DMS114 treated with DMSO at 0.1 percent for 48 hours (cell line): Measurements from ENCODE around the gene SUN3.
"Not testable (repeated sequence)": the region's sequence is repeated elsewhere in the genome, so short reads cannot be mapped to it uniquely, and the experiment has no call there.

Experiments
- DNase-seq: peaks from one replicate; lab custom pipeline; 2025; ENCODE audit not compliant: unreplicated experiment; lab: John Stamatoyannopoulos, UW

SUN3 gene

DNA sequence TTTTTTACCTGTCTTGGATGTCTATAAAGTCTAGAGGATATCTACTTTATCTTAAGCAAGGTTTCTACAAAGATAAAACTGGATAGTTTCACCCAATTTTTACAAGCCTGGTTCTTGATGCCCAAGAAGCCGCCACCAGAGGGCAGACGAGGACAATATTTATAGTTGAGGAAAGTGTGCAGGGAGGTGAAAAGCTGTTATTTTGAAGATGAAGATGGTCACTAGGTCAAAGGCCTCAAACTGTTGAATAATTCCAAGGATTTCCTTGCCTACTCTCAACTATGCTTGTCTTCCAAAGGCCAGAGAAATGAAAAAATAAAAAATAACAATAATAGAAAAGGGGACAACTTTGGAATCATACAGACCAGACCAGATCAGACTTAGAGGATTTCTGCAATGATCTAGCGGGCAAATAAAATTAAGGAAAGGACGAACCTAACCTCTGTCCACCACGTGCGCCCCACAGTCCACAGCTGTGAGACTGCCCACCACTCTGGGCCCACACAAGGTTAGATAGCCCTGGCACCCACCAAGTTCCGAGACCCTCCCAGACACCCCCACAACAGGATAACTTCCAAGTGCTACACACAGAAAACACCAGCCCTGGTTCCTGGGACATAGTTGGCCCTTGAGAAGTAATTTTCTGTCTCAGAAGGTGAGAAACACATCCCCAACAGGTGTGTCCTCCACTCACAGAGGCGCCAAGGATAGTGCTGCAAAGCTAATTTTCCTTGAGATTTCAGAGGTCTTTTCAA, 83.5 kb downstream of the SUN3 start:
- DNase-seq: peak; percentile 57

DNA sequence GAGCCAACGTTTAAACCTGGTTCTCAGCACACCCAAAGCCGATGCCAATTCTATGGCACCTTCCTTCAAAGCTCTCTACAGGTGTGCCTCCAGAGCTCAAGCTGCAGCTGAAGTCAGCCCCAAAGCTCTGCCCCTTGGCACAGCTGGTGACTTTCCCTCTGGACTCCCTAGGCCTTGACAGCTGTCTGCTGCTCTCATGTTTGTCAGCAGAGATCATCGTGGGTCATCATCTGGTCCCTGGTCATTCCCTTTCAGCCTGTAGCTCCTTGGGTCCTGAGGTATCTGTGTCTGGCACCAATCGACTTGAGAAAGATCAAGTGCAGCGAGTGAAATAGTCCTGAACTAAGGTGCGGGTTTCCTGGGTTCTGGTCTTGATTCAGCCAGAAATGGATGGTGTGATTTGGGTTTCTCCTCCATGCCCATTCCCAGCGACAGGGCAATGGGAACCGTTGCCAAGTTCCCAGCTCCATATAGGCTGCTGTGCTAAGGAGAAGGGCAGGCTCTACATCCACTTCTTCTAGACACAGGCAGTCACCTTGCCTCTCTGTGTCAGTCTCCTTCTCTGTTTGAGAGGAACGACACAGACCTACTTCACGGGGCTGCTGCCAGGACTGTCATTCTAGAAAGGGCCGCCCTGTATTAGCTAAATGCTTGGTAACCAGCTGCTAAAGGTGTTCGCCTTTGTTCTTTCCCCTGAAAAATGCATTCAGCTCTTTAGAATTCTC, 84.2 kb downstream of the SUN3 start:
- DNase-seq: no peak

DNA sequence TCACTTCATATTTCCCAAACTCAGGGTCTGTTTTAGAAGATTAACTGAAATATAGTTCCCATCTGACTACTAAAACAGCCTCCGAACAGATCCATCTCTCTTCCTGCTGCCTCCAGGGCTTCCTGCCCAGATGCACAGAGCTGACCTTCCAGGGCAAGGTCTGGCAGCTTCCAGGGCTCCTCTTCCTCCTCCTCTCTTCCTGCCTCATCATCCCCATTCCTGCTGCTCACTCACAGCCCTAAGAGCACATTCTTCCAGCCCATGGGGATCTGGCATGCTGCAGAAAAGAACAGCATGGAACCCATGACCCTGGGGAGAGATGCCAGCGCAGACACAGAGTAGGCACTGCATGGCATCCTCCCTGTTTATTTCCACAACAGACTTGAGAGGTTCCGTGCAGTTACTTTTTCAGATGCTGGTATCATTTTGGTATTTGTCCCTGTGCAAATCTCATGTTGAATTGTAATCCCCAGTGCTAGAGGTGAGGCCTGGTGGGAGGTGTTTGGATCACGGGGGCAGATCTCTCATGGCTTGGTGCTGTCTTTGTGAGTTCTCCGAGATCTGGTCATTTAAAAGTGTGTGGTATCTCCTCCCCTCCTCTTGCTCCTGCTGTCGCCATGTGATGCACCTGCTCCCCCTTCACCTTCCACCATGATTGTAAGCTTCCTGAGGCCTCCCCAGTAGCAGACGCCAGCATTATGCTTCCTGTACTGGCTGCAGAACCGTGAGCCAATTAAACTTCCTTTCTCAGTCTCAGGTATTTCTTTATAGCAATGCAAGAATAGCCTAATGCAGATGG, 85.0 kb downstream of the SUN3 start:
- DNase-seq: no peak

DNA sequence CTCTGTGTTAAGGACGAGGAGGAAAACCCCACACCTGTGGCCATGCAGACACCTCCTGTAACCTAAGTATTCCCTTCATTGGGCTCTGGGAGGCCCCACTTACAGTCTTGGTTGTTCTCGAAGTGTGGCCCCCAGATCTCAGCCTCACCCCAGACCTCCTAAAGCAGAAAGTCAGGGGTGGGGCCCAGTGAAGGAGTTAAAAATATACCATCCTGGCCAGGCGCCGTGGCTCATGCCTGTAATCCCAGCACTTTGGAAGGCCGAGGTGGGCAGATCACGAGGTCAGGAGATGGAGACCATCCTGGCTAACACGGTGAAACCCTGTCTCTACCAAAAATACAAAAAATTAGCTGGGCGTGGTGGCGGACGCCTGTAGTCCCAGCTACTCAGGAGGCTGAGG, 86.3 kb downstream of the SUN3 start:
- not testable (repeated sequence) for DNase-seq

DNA sequence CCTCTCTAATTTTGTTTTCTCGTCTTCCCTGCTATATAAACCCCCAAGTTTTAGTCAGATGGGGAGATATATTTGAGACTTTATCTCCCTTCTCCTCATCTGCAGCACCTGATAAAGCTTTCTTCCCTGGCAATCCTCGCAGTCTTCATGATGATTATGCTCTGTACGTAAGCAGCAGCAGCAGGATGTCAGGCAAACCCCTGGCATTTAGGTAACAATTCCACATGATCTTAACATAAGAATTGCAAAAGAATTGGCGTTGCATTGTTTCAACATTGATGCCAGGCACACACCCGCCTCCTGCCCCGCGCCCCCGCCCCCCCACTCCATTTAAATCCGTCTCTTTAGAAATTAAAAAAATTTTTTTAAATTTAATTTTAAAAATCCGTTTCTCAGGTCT, 86.8 kb downstream of the SUN3 start:
- no peak for DNase-seq

DNA sequence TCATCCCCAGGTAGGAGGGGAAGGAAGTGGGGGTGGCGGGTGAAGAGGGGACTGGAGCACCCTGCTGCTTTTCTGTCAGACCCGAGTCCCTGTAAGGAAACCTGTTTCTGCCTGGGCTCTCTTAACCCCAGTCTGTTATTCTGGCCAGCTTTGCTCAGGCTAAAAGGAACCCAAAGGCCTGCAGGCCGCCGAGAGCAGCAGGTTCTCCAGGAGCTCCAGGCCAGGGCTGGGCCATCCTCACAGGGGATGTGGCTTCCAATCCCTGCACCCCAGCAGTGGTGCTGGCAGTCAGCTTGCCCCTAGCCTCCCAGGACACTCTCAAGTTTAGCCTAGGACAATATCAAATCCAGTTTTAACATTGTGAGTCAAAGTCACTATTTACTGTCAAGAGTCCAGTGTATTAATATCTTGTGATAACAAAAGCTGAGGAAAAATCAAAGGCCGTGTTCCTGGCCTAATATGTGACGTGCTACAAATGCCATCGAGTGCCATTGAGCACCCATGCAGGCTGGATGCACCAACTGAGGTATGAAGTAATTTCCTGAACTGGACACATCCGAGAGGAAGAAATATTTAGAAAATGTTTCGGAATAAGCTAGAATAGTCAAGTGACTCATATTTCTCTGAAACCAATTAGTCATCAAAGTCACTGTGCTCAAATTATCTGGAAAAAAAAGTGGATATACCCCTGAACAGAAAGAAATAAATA, 87.6 kb downstream of the SUN3 start:
- DNase-seq: no peak

DNA sequence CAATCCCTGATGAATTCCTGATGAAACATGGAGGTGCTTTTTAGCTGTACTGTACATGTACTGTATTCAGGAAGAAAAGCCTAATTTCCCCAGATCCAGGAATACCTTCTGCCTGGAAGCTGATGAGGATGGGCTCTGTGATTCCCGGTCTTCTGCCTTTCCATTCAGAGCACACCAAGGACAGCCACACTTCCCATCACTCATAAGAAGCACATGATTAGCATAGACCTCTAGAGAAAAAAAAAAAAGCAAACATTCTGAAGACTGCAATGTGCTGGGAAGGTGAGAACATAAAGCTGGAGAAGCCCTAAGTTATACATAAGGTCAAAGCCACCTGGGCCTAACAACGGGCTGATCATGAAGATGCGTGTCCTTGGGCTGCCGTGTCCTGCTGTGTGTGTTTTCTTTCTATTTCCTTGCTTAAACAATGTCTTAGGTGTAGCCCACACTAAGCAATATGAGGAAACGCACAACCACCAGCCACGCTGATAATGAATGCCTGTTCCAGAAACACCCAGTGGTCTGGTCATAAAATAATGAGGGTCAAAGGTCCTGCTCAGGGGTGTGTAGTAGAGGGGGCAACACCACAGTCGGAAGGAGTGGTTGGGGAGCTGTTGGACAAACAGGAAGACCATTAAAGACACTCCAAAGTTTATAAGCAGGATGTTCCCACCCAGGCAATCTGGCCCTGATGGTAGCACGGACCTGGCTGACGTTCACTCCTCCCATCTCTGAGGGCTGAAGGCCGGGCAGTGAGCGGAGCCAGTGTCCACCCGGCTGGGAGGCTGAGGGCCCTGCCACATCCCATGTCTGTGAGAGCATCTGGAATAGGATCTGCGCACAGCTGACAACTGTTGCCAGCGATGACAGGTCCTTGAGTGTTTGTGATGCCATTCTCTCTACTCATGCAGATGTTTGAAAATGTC, 88.6 kb downstream of the SUN3 start:
- no peak for DNase-seq

DNA sequence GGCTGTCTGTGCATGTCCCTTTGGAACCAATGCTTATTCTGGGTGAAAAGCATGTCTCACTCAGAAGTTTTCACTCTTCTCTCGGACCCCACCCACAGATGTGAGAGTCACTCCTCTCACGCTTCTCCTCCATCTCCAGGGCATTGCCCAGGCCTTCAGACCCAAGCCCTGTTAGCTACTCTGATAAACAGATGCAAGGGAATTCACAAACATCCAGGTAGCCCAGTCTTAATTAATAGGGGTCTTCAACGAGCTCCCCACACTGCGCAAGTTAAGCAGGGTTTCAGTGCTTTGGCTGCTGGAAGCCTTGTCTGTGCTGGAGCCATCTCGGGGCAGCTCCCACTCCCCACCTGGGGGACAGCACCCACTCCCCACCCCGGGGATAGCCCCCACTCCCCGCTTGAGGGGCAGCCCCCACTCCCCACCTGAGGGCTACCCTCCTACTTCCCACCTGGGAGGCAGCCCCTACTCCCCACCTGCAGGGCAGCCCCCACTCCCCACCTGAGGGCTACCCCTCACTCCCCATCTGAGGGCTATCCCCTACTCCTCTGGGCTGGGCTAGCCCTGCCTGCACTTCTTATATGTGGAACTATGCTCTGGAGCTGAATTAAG, 89.4 kb downstream of the SUN3 start:
- DNase-seq: no peak

DNA sequence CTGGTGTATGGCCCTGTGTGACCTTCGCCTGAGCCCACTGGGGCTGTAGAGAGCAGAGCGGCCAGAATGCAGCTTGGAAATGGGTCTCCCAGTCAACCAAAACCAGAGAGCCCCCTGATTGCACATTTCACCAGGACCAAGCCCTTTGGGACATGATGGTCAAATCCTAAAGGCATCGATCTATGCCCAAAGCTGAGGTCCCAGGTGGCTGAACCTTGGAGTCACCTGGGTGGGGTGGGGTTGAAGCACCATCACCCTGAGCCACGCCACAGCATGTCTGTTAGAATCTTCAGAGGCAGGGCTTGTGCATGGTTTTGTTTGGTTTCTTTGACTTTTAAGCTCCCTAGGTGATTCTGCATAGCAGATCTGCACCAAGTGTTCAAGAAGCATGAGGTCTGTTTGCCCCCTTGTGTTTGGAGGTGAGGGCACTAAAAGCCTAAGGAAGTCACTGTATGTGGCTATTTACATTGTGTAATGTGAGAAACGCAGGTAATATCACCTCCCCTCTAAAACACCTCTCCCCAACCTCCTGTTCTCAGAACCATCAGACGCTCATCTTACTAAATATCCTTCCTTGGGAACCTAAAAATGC, 90.2 kb downstream of the SUN3 start:
- no peak for DNase-seq

DNA sequence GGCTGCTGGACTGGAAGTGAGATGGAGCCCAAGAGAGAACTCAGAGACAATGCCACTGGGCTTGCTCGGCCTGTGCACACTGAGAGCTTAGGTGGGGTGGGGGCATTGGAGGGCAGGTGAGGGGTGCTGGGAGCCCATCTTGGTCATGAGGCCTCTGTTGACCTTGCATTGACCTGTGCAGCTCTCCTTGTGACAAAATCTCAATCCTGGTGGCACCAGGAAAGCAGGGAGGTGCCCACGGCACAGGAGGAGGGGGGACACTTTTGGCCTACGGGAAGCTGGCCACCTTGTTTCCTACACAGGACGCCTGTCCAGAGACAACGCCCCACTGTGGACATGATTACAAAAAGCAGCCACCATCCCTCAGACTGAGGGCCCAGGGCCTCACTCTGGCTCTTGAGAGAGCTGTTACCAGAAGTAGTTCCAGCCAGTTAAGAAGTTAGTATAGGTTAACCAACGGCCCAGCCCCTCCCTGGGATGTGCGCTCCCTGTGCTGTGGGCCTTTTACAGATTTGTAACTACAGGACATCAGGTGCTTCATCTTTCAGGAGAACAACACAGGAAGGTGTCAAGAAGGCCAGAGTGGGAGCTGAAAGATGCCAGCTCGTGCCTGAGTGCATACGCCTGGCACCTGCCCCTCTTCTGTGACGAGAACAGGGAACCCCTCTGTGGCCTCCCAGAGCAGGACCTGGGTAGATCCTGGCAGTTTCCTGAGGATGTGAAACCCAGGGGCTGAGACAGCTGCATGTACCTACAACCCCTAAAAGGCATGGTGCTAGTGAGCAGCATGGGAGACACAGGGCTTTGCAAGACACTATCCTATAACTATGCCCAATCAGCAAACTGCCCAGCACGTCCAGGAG, 91.0 kb downstream of the SUN3 start:
- DNase-seq: no peak
